Measurements from ENCODE around the gene PUS3.

The PUS3 gene

DNA sequence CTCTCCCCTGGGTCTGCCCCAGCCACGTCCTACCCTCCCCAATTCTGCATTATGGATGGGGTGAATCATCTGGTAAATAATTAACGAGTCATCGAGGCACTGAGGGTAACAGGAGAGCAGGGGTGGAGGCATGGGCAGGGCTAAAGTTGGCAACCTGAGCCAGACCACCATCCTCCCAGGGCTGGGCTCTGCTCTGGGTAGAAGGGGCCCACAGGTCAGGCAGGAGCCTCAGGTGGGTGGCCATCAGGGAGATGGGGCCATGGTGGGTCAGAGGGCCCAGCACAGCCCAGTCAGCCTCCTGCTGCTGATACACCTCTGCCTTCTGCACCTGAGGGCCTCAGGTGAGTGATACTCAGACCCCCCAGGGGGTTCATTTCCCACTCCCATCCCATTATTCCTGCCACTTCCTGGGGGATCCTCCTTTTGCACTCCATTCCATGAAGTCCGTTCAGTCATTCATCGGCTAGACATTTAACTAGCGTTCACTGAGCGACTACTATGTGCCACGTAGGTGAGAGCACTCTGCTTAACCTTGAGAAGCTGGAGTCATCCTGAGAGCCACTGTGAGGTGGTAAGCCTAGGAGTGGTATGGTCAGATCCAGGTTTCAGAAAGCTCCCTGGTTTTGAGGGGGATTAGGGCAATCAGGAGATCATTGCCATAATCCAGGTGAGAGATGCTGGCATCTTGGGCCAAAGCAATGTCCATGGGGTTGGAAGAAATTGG is 43.0 kb upstream of the PUS3 start, which contains the start of gene VSIG10L2:
TSS of gene VSIG10L2 (plus strand) at position 248 of the 724 bp plus-strand sequence. CDS start at position 260, 12 bp downstream.
- H3K9me3 ChIP-seq: no peaks in the 10 kb centered on the region
- peak in 1 of 2 donors; percentile 39 for DNase-seq
- H3K4me1 ChIP-seq: peaks cover 0 to 3% (median 0%) of the 10 kb centered on the region in 4 donors
- no peaks in the 10 kb centered on the region for H3K36me3 ChIP-seq
- intact Hi-C loops (cut with DNase I; ENCODE audit: low total_unique reads): no loop called here
- H3K27me3 ChIP-seq: peaks cover 0 to 24% of the 10 kb centered on the region in 2 donors
- H3K27ac ChIP-seq: no peak within 1 kb of the TSS
- no peak within 1 kb of the TSS for H3K4me3 ChIP-seq
- no peak for TF ChIP-seq CTCF (IDR thresholded peaks at IDR 0.05)

DNA sequence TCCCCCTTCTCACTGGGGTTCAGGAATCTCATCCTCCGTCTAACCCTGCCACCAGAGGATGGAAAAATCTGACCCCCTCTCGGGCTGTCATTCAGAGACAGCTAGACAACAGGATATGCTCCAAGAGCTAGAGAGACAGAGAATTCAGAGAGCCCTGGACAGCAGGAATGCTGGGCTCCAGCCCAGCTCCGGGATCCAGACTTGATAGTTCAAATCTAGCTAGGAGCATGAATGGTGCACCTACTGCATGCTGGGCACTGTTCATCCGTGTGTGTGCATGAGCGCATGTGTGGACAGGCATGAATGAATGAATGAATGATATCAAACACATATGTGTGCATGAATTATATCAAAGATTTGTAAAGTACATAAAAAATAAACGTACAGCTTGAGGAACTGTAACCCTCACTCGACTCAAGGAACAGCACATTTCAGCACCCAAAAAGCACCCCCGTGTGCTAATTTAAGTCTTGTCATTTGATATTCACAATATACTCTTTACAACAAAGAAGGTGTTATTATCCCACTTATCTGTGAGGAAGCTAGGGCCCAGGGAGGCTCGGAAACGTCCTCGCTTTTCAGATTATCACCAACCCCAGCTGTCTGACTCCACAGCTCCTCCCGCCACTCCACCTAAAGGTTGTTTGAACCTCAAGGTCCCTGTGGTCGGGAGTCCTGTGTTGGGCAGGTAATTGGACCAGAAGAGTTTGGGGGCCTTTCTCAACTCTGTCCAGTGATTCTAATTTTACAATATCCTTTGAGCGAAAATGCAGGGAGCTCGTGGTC is 42.2 kb upstream of the PUS3 start:
- Histone ChIP-seq H3K9me3 (no peaks in the 10 kb centered on the region), H3K27ac (no peak overlapping the region), H3K4me1 (no peaks in the 10 kb centered on the region), H3K27me3 (peaks cover 0 to 21% of the 10 kb centered on the region in 2 donors), H3K36me3 (no peaks in the 10 kb centered on the region), H3K4me3 (no peak overlapping the region)
- no peak for TF ChIP-seq CTCF (IDR thresholded peaks at IDR 0.05)
- intact Hi-C loops (cut with DNase I; ENCODE audit: low total_unique reads): no loop called here
- peak in 1 of 2 donors; percentile 51 for DNase-seq

DNA sequence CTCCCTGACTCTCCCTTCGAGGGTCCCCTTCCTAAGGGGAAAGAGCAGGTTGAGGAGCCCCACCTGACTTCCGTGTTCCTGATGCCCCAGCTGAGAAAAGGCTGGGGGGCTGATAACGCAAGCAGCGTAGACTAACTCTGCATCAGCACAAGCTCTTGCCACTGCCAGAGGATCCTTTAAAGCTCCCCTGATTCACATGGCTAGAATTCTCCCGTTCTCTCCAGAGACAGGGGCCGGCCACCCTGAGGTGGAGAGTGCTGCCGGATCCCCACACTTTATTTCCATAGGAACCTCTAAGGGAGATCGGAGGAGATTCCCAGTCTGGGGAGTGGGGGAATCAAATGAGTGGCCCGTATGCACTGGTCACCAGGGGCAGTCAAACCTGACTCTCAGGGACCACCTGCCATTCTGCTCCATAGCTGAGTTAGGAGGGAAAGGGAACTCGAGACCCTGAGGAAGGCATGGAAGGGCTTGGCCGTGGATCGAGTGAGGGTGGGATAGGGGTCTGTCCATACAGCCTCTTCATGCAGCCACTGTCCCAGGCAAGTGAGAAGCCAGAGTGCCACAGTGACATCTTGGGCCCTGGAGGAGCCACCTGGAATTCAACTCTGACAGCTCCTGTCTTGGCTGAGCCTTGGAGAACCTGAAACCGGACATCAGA is 41.5 kb upstream of the PUS3 start:
- TF ChIP-seq CTCF (IDR thresholded peaks at IDR 0.05): no peak
- DNase-seq: peak in 1 of 2 donors; percentile 51
- H3K36me3 ChIP-seq: no peaks in the 10 kb centered on the region
- intact Hi-C loops (cut with DNase I; ENCODE audit: low total_unique reads): no loop called here
- H3K9me3 ChIP-seq: no peaks in the 10 kb centered on the region
- H3K4me1 ChIP-seq: no peaks in the 10 kb centered on the region
- H3K4me3 ChIP-seq: no peak overlapping the region
- no peak overlapping the region for H3K27ac ChIP-seq
- peaks cover 0 to 17% of the 10 kb centered on the region in 2 donors for H3K27me3 ChIP-seq

DNA sequence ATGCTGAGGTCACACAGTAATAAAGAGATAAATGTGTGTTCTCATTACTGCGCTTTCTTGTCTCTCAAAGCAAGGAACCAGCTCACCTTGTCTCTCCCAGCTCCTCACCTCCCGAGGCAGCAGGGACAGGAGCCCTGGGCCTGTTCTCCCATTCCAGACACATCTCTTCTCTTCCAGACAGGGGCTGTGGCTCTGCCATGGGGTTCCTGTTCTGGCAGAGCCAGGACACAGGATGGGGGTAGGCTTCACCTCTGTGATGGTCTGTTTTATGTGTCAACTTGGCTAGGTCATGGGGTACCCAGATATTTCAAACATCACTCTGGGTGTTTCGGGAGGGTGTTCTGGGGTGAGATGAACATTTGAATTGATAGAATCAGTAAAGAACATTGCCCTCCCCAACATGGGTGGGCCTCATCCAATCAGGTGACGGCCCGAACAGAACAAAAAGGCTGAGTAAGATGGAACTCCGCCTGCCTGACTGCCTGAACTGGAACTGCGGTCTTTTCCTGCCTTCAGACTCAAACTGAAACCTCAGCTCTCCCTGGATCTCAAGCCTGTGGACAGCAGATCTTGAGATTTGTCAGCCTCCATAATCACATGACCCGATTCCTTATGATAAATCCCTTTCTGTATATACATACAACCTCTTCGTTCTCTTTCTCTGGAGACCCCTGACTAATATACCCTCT is 40.8 kb upstream of the PUS3 start:
- DNase-seq: peak in 1 of 2 donors; percentile 21
- no peak overlapping the region for H3K4me3 ChIP-seq
- intact Hi-C loops (cut with DNase I; ENCODE audit: low total_unique reads): no loop called here

More for the DNA sequence above, 40.8 kb upstream of the PUS3 start:
- no peak for TF ChIP-seq CTCF (IDR thresholded peaks at IDR 0.05)
- H3K9me3 ChIP-seq: no peaks in the 10 kb centered on the region
- H3K27me3 ChIP-seq: peaks cover 0 to 14% of the 10 kb centered on the region in 2 donors
- no peaks in the 10 kb centered on the region for H3K36me3 ChIP-seq
- H3K27ac ChIP-seq: no peak overlapping the region
- H3K4me1 ChIP-seq: no peaks in the 10 kb centered on the region

Data from tibial artery (tissue), 4 donors.